Glutamatergic neuron (in vitro differentiated cells): ENCODE results near the gene EIF5A. TPM values are rescaled to one million over a fixed set of nuclear protein-coding genes. Genes with fewer than 3 reads are reported as not detected.

ENCODE experiments used
- DNase-seq: peaks from one replicate; pipeline ENCODE4 v3.0.0; 2022
- H3K27ac Mint-ChIP-seq: one replicate; pipeline ENCODE4 v1.8.0; 2020; ENCODE audit warnings: mild to moderate bottlenecking, mixed read lengths, inconsistent platforms; ENCODE audit not compliant: unreplicated experiment
- H3K27me3 Mint-ChIP-seq: one replicate; pipeline ENCODE4 v1.8.0; 2020; ENCODE audit warnings: mild to moderate bottlenecking, moderate library complexity, mixed read lengths, inconsistent platforms; ENCODE audit not compliant: unreplicated experiment
- H3K36me3 Mint-ChIP-seq: one replicate; pipeline ENCODE4 v1.8.0; 2020; ENCODE audit warnings: mild to moderate bottlenecking, mixed read lengths, inconsistent platforms; ENCODE audit not compliant: unreplicated experiment
- H3K4me1 Mint-ChIP-seq: one replicate; pipeline ENCODE4 v1.8.0; 2020; ENCODE audit warnings: mild to moderate bottlenecking, low read depth, mixed read lengths, inconsistent platforms; ENCODE audit not compliant: unreplicated experiment
- H3K4me3 Mint-ChIP-seq: one replicate; pipeline ENCODE4 v1.8.0; 2020; ENCODE audit warnings: mild to moderate bottlenecking, mixed read lengths, inconsistent platforms; ENCODE audit not compliant: unreplicated experiment
- H3K9me3 Mint-ChIP-seq: one replicate; pipeline ENCODE4 v1.8.0; 2020; ENCODE audit warnings: mild to moderate bottlenecking, moderate library complexity, mixed read lengths, inconsistent platforms; ENCODE audit not compliant: unreplicated experiment
- total RNA-seq: library from RNA; stranded (reverse); fragmentation: NEBNext Ultra II Directional; extraction: Animal tissue kit (Norgen Biotek cat#: 25700); gene quantifications from one replicate; pipeline ENCODE4 v1.2.1, GENCODE V29; 2021; ENCODE audit not compliant: unreplicated experiment
- TF ChIP-seq, protein P1 (sequence below): fragments of 200-600 bp; sonication (generic); IDR thresholded peaks from one replicate; pipeline ENCODE4 v1.5.0; 2021; ENCODE audit not compliant: partially characterized antibody, unreplicated experiment

EIF5A gene
- total RNA-seq, 1 donor from 2014 or later = 347 TPM

DNA sequence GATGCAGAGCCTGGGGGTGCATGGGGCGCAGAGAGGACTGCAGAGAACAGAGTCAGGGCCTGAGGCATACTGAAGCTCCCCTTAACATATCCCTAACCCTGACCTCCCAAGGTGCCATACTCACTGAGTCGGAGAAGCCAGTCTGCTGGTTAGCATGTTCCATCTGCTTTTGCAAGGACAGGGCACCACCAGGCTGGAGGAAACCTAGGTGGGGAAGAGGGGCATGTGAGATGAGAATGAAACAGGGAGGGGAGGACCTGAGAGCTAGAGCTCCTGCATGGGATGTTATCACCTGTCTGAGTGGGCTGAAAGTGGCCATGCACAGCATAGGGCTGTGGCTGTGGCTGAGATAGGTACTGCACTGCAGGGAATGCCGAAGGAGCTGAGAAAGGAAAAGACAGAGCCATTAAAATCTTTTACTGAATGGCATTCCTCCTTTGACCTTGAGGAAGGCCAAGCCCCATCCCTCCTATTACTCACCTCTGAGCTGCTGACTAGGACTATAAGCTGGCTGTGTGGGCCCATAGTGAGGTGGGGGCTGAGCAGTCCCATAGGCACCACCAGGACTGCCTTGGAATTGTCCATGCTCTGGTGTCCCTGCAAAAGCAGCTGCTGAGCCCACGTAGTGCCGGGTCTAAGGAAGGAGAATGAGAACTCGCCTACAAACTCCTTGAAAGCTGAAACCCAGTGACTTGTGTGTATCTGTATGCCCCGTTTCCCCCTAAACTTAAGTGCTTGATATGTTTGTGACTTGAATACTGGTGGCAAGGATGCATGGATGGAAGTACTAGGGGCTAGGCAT is 5.9 kb downstream of the EIF5A start:
- TF ChIP-seq, protein P1, sequence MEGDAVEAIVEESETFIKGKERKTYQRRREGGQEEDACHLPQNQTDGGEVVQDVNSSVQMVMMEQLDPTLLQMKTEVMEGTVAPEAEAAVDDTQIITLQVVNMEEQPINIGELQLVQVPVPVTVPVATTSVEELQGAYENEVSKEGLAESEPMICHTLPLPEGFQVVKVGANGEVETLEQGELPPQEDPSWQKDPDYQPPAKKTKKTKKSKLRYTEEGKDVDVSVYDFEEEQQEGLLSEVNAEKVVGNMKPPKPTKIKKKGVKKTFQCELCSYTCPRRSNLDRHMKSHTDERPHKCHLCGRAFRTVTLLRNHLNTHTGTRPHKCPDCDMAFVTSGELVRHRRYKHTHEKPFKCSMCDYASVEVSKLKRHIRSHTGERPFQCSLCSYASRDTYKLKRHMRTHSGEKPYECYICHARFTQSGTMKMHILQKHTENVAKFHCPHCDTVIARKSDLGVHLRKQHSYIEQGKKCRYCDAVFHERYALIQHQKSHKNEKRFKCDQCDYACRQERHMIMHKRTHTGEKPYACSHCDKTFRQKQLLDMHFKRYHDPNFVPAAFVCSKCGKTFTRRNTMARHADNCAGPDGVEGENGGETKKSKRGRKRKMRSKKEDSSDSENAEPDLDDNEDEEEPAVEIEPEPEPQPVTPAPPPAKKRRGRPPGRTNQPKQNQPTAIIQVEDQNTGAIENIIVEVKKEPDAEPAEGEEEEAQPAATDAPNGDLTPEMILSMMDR = no peak
- Mint-ChIP-seq H3K36me3 (peaks cover 10% of the 10 kb centered on the region), H3K27ac (peak overlapping the region; percentile 59), H3K9me3 (peaks cover 23% of the 10 kb centered on the region), H3K4me1 (peaks cover 20% of the 10 kb centered on the region), H3K27me3 (peaks cover 12% of the 10 kb centered on the region), H3K4me3 (peak overlapping the region; percentile 89)
- no peak for DNase-seq

DNA sequence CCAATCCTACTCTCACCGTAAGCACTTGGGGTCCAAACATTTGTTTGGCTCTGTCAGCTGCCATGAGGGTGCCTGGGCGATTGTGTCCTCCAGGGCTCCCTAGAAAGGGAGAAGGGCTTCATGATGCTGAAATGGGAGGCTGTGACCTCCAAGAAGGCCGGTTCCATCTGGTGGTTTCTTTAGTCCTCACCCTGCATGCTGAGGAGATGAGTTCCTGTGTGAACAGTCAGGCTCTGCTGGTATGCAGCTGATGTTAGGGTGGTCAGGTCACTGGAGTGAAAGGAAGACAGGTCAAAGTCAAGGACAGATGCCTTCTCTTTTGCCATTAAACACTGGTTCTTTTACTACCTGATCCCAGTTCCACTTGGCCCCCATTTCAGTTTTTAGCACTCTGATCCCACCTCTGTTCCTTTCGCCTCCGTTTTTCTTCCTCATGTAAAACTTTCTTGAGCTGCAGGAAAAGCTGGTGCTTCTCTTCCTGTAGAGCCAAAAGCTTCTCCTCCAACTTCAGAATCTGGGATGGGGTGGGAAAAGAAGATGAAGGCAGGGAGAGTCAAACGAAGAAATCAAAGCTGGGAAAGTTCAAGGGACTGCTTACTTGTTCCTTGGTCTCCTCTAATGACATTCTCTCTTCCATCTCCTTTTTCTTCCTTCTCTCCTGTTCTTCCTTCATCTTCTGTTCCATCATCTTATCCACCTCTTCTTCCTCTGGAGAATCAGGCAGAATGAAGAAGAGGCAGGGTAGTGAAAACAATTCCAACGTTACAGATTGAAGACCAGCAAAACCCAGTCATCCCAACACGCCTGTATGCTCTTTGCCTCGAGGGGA is 6.7 kb downstream of the EIF5A start:
- H3K36me3 Mint-ChIP-seq = peaks cover 10% of the 10 kb centered on the region
- TF ChIP-seq, protein P1 = no peak
- peaks cover 20% of the 10 kb centered on the region for H3K4me1 Mint-ChIP-seq
- peak overlapping the region; percentile 89 for H3K4me3 Mint-ChIP-seq
- H3K27me3 Mint-ChIP-seq = peaks cover 9% of the 10 kb centered on the region
- DNase-seq = no peak
- H3K27ac Mint-ChIP-seq = peak overlapping the region; percentile 72
- peaks cover 19% of the 10 kb centered on the region for H3K9me3 Mint-ChIP-seq

DNA sequence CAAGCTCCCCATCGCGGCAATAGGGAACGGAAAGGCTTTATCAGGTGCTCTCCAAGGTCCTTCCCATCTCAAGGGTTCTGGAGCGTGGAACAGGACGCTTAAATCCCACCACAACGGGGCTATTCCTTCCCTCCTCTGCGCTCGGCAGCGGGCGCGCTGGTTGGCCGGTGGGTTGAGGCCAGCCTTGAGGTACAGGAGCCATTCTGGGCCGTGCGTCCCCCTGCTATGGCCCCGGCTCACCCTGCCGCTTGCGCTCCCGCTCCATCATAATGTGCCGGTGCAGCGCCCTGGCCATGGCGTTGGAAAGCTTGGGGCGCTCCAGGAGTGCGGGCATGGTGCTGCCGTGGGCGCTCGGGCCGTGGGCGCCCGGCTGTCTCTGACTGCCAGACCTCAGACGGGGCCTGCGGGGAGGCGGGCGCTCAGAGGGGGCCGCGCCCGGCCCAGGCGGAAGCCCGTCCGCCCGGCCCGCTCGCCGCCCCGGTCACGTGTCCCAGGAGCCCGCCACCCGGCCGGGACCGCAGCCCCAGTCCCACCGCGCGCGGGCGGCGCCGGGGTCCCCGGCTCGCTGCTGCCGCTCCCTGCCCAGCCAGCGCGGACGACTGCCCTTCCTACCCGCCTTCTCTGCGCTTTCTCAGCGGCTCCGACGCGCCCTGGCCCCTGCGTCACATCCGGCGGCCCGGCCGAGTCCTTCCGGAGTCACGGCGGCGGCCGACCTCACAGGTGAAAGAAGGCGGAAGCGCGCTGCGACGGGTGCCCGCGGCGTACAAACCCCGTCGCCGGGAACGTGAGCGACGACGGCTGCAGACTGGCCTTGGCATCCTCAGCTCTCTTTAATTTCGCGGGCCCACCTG is 7.5 kb downstream of the EIF5A start, which contains the start of gene GPS2:
Gene GPS2 (minus strand): TSS at position 642 of the 851 bp plus-strand sequence. CDS start 308 bp downstream, at position 334.
- Mint-ChIP-seq H3K36me3 (peaks cover 10% of the 10 kb centered on the region), H3K9me3 (peaks cover 16% of the 10 kb centered on the region), H3K27ac (peak within 1 kb of the TSS; percentile 72), H3K4me3 (peak within 1 kb of the TSS; percentile 89), H3K27me3 (peaks cover 9% of the 10 kb centered on the region), H3K4me1 (peaks cover 16% of the 10 kb centered on the region)
- peak; percentile 94 for DNase-seq
- TF ChIP-seq, protein P1 = no peak

DNA sequence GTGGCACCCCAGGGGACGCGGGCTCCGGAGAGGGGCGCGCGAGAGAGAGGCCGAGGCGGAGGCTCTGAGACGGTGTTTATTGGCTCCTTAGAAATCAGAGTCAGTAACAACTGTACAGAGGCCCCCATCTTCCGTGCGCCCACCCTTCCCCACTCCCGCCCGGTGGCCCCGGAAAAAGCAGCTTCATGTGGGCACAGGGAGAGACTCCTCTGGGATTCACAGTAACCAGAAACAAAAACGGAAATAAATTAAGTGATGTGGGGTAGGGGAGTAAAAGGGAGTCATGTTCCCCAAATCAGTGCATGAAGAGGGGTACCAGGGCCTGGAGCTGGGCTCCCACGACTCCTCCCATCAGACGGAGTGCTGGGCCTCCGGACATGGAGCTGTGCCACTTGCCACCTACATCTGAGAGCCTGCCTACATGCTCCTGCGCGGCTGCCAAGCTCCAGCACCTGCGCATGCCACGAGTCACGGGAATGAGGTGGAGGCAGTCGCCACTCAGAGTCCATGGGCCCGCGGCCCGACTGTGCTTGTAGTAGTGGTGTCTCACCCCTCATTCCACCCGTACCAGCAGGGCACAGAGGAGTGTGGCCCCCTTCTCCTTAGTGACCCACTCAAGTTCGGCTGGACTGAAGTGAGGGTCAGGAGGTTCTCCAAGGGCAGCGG is 8.3 kb downstream of the EIF5A start:
- H3K27me3 Mint-ChIP-seq = peaks cover 6% of the 10 kb centered on the region
- TF ChIP-seq, protein P1 = no peak
- H3K4me3 Mint-ChIP-seq = peak overlapping the region; percentile 81
- H3K4me1 Mint-ChIP-seq = peaks cover 9% of the 10 kb centered on the region
- H3K27ac Mint-ChIP-seq = peak overlapping the region; percentile 52
- DNase-seq = no peak
- peaks cover 3% of the 10 kb centered on the region for H3K36me3 Mint-ChIP-seq
- peaks cover 10% of the 10 kb centered on the region for H3K9me3 Mint-ChIP-seq
